ENCODE data around the gene CWC15. TPM values are rescaled to one million over a fixed set of nuclear protein-coding genes. Genes with fewer than 3 reads are reported as not detected.

Gene CWC15
- total RNA-seq, 2 experiments from 2014 or later: 42.5 to 66.0 TPM

DNA sequence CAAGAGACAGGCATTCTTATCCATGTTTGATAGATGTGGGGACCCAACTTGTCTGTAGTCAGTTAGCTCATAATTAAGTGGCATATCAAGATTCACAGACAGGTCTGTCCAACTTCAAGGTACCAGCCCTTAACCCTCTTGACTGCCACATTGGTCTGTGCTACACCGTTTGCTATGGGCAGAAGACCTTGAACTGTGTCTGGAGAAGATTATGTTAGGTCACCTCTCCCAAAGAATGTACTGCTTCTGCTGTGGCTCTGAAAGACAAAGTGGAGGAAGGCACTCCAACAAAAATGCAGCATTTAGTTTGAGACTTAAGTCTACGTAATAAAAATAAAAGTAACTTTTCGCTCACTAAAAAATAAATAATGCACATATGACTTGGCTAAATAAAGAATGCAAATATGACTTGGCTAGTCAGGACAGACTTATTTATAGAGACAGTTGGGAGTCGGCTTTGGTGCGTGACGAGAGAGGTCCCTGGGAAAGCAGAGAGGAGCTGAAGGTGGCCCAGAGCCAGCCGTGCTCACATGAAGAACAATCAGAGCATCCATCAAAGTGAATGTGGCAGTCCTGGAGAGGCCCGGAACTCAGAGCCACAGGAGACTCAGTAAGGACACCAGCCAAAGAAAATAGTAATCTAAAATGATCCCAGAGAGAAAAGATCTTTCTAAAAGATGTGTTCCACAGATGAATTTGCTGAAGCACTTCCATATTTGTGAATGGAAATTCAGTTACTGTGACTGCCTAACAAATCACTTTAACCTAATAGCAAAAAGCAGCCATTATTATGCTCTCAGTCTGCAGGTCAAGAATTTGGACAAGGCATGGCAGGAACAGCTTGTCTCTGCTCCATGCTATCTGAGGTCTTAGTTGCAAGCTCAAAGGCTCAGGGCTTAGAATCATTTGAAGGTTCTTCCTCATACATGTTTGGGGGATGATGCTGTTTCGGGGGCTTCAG is 35.0 kb downstream of the CWC15 start:
- Histone ChIP-seq H3K79me2 (ENCODE audit: insufficient read depth, low read depth, low read length) (no peaks in the 10 kb centered on the region), H3K27ac (ENCODE audit: low read depth, low read length, poor library complexity, severe bottlenecking) (no peak overlapping the region), H3K9me3 (ENCODE audit: low read length) (no peaks in the 10 kb centered on the region), H2AFZ (ENCODE audit: low read length) (no peak overlapping the region), H3K4me2 (ENCODE audit: low read length) (no peak overlapping the region), H3K4me1 (ENCODE audit: insufficient read depth, low read length, poor library complexity, severe bottlenecking) (no peaks in the 10 kb centered on the region), H3K4me3 (ENCODE audit: low read depth, low read length, poor library complexity, severe bottlenecking) (no peak overlapping the region), H3K36me3 (ENCODE audit: insufficient read depth, low read length) (no peaks in the 10 kb centered on the region), H4K20me1 (ENCODE audit: insufficient read depth, low read length) (no peaks in the 10 kb centered on the region), H3K9me2 (ENCODE audit: insufficient read depth, low read length) (no peaks in the 10 kb centered on the region)
- ChIA-PET CTCF (ENCODE audit: unreplicated experiment) (no interaction called here), POLR2A (no interaction called here)
- intact Hi-C loops (cut with micrococcal nuclease; ENCODE audit: unreplicated experiment): no loop called here
- TF ChIP-seq, protein P1, sequence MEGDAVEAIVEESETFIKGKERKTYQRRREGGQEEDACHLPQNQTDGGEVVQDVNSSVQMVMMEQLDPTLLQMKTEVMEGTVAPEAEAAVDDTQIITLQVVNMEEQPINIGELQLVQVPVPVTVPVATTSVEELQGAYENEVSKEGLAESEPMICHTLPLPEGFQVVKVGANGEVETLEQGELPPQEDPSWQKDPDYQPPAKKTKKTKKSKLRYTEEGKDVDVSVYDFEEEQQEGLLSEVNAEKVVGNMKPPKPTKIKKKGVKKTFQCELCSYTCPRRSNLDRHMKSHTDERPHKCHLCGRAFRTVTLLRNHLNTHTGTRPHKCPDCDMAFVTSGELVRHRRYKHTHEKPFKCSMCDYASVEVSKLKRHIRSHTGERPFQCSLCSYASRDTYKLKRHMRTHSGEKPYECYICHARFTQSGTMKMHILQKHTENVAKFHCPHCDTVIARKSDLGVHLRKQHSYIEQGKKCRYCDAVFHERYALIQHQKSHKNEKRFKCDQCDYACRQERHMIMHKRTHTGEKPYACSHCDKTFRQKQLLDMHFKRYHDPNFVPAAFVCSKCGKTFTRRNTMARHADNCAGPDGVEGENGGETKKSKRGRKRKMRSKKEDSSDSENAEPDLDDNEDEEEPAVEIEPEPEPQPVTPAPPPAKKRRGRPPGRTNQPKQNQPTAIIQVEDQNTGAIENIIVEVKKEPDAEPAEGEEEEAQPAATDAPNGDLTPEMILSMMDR (conservative IDR thresholded peaks at IDR 0.05; ENCODE audit: low read length): no peak
- no peak for TF ChIP-seq EZH2phosphoT487 (IDR thresholded peaks at IDR 0.05; ENCODE audit: borderline replicate concordance, low read depth, low read length)
- no TSS peak for BruUV-seq (replicated peaks)
- no peak for DNase-seq (ENCODE audit: low spot score)

GRCh38 chr11:94934846-94935245 is 38.5 kb downstream of the CWC15 start:
- ChIA-PET CTCF (ENCODE audit: unreplicated experiment) (no interaction called here), POLR2A (no interaction called here)
- Histone ChIP-seq H3K4me2 (ENCODE audit: low read length) (no peak overlapping the region), H2AFZ (ENCODE audit: low read length) (no peak overlapping the region), H4K20me1 (ENCODE audit: insufficient read depth, low read length) (no peaks in the 10 kb centered on the region), H3K27ac (ENCODE audit: low read depth, low read length, poor library complexity, severe bottlenecking) (no peak overlapping the region), H3K9me2 (ENCODE audit: insufficient read depth, low read length) (no peaks in the 10 kb centered on the region), H3K79me2 (ENCODE audit: insufficient read depth, low read depth, low read length) (no peaks in the 10 kb centered on the region), H3K4me1 (ENCODE audit: insufficient read depth, low read length, poor library complexity, severe bottlenecking) (no peaks in the 10 kb centered on the region), H3K9me3 (ENCODE audit: low read length) (no peaks in the 10 kb centered on the region), H3K4me3 (ENCODE audit: low read depth, low read length, poor library complexity, severe bottlenecking) (no peak overlapping the region), H3K36me3 (ENCODE audit: insufficient read depth, low read length) (no peaks in the 10 kb centered on the region)
- TF ChIP-seq, protein P1 (conservative IDR thresholded peaks at IDR 0.05; ENCODE audit: low read length): no peak
- TF ChIP-seq EZH2phosphoT487 (IDR thresholded peaks at IDR 0.05; ENCODE audit: borderline replicate concordance, low read depth, low read length): no peak
- no TSS peak for BruUV-seq (replicated peaks)
- DNase-seq (ENCODE audit: low spot score): no peak
- intact Hi-C loops (cut with micrococcal nuclease; ENCODE audit: unreplicated experiment): no loop called here

GRCh38 chr11:94934362-94934761 is 39.0 kb downstream of the CWC15 start:
- Histone ChIP-seq H3K4me1 (ENCODE audit: insufficient read depth, low read length, poor library complexity, severe bottlenecking) (no peaks in the 10 kb centered on the region), H2AFZ (ENCODE audit: low read length) (no peak overlapping the region), H3K4me2 (ENCODE audit: low read length) (no peak overlapping the region), H3K9me3 (ENCODE audit: low read length) (no peaks in the 10 kb centered on the region), H3K4me3 (ENCODE audit: low read depth, low read length, poor library complexity, severe bottlenecking) (no peak overlapping the region), H3K9me2 (ENCODE audit: insufficient read depth, low read length) (no peaks in the 10 kb centered on the region), H3K36me3 (ENCODE audit: insufficient read depth, low read length) (no peaks in the 10 kb centered on the region), H3K79me2 (ENCODE audit: insufficient read depth, low read depth, low read length) (no peaks in the 10 kb centered on the region), H3K27ac (ENCODE audit: low read depth, low read length, poor library complexity, severe bottlenecking) (no peak overlapping the region), H4K20me1 (ENCODE audit: insufficient read depth, low read length) (no peaks in the 10 kb centered on the region)
- ChIA-PET POLR2A (no interaction called here), CTCF (ENCODE audit: unreplicated experiment) (no interaction called here)
- TF ChIP-seq EZH2phosphoT487 (IDR thresholded peaks at IDR 0.05; ENCODE audit: borderline replicate concordance, low read depth, low read length): no peak
- TF ChIP-seq, protein P1 (conservative IDR thresholded peaks at IDR 0.05; ENCODE audit: low read length): no peak
- DNase-seq (ENCODE audit: low spot score): no peak
- intact Hi-C loops (cut with micrococcal nuclease; ENCODE audit: unreplicated experiment): no loop called here
- no TSS peak for BruUV-seq (replicated peaks)

Measured in OCI-LY7 (cell line).